ENCODE data around the gene PNLDC1.
"Not testable (repeated sequence)": the region's sequence is repeated elsewhere in the genome, so short reads cannot be mapped to it uniquely, and the experiment has no call there.

PNLDC1 gene

DNA sequence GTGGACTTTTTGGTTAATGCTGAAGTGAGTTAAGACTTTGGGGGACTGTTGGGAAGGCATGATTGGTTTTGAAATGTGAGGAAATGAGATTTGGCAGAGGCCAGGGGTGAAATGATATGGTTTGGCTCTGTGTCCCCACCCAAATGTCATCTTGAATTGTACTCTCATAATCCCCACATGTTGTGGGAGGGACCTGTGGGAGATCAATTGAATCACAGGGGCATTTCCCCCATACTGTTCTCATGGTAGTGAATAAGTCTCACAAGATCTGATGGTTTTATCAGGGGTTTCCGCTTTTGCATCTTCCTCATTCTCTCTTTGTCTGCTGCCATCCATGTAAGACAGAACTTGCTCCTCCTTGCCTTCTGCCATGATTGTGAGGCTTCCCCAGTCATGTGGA, 49.8 kb downstream of the PNLDC1 start:
- not testable (repeated sequence) for DNase-seq (ENCODE audit: low read depth)

DNA sequence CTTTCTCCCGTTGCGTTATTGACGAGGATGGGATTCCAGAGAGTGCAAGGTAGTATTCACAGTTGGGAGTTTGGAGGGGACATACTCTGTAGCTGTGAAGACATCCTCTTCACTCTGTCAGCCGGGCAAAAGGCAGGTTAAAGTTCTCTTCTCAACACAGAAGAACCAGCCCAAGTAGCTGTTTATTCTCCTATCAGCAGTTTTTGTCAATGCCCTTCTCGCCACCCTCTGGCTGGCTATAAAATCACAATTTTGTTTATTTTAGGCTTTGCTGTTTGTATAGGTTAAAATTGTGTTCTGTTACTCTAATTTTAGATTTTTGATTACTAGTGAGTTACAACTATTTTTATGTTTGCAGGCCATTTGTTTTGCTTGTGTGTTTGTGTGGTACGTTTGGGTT, 52.8 kb downstream of the PNLDC1 start:
- no peak for DNase-seq (ENCODE audit: low read depth)

DNA sequence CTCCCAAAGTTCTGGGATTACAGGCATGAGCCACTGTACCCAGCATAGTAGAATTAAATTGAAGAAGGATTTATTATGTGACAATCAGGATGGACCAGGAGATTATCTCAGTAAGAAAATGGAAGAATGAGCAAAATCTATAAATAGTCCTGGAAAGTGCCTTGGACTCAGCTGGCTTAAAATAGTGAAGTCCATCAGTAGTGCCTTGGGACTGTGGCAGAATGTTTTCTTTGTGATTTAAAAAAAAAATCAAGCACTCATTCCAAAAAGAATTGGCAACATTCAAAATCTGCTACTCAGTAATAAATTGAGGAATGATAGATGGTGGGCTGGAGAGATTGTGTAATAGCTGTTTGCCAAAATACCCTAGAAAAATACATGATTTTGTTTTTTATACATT, 53.7 kb downstream of the PNLDC1 start:
- DNase-seq (ENCODE audit: low read depth) = no peak

DNA sequence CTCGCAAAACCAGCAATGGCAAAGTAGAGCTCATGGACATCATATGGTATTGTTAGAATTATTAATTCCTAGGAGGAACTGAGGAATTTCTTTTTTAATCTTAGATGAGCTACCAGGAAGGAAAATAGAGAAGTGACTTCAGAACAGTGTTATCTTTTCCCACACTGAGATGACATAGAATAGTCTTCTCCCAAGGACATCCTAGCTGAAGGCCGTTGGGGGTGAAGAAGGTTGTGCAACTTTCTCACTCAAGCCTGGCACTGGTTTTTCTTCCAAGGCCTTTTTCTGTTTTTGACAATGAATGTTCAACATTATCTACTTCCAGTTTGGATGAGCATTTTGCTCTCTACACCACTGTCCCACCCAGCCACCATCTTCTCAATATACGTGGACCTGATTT, 54.9 kb downstream of the PNLDC1 start:
- no peak for DNase-seq (ENCODE audit: low read depth)

- no peak for DNase-seq (ENCODE audit: low read depth)
Observed at GRCh38 chr6:159858259-159858658, 58.2 kb downstream of the PNLDC1 start.

- no peak for DNase-seq (ENCODE audit: low read depth)
Observed at GRCh38 chr6:159860482-159860881, 60.4 kb downstream of the PNLDC1 start.

- DNase-seq (ENCODE audit: low read depth) = no peak
Observed at GRCh38 chr6:159862103-159862502, 62.0 kb downstream of the PNLDC1 start.

- DNase-seq (ENCODE audit: low read depth) = peak; percentile 6
Observed at GRCh38 chr6:159863341-159863740, 63.3 kb downstream of the PNLDC1 start.

DNA sequence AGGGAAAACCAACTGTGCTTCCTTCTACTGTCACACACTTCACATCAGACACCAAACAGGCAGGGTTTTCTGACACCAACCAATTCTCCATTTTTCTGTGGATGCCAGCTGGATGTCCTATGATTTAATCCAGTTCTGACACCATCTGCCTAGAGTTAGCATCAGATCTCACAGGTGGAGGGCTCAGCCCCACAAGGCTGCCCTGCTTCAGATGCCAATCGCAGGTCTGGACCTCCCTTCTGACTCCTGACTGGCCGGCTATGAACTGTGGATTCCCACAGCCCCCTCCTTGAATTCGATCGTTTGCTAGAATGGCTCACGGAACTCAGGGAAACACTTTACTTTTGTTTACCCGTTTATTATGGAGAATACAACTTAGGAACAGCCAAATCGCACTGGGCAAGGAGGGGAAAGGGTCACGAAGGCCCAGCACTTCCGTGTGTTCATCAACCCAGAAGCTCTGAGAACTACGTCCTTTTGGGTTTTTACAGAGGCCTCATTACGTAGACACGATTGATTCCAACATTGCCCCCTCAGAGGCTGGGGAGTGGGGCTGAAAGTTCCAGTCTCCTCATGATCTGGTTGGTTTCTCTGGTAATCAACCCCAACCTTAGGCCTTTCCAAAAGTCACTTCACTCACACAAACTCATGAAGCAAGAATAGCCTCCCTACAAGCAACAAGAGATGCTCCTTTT, 65.3 kb downstream of the PNLDC1 start:
- no peak for DNase-seq (ENCODE audit: low read depth)

GRCh38 chr6:159866286-159867247, 66.5 kb downstream of the PNLDC1 start:
- DNase-seq (ENCODE audit: low read depth) = no peak

All from stimulated activated CD4-positive, alpha-beta T cell treated with anti-CD3 and anti-CD28 coated beads, Interleukin-2, amount 100 ng/mL, for 4 hours (primary cell).